SK-N-SH treated with all-trans-retinoic acid at 6 μM for 48 hours (cell line): ENCODE data around the gene IGSF8.

ENCODE experiments used
- ATAC-seq: fragments of 200-7000 bp; cut with Tn5 transposase; 3 replicates; pipeline ENCODE4 v1.9.1; 2020; ENCODE audit warnings: mild to moderate bottlenecking, moderate library complexity
- ARNTL ChIP-seq: fragments of 450-650 bp; formaldehyde crosslinking; IDR thresholded peaks from 2 replicates; pipeline ENCODE4 v1.5.0; 2020; ENCODE audit warnings: low read depth, mild to moderate bottlenecking, moderate library complexity, borderline replicate concordance
- CREB5 ChIP-seq: fragments of 250-450 bp; sonication (Bioruptor Pico); IDR thresholded peaks from 2 replicates; pipeline ENCODE4 v1.5.1; 2020; ENCODE audit warnings: low read depth, mild to moderate bottlenecking, moderate library complexity
- CSRNP3 ChIP-seq: fragments of 250-450 bp; sonication (Bioruptor Pico); IDR thresholded peaks from 2 replicates; pipeline ENCODE4 v1.5.1; 2021; ENCODE audit warnings: mild to moderate bottlenecking, moderate library complexity
- ESRRG ChIP-seq: fragments of 250-450 bp; sonication (Bioruptor Pico); IDR thresholded peaks from 2 replicates; pipeline ENCODE4 v1.6.1; 2021; ENCODE audit warnings: mild to moderate bottlenecking
- GLIS3 ChIP-seq: fragments of 250-450 bp; sonication (Bioruptor Pico); IDR thresholded peaks from 2 replicates; pipeline ENCODE4 v1.5.0; 2020; ENCODE audit warnings: mild to moderate bottlenecking, moderate library complexity
- ISL1 ChIP-seq: fragments of 250-450 bp; sonication (Bioruptor Pico); IDR thresholded peaks from 2 replicates; pipeline ENCODE4 v2.1.2; 2022; ENCODE audit warnings: mild to moderate bottlenecking, moderate library complexity
- OSR1 ChIP-seq: fragments of 250-450 bp; sonication (Bioruptor Pico); IDR thresholded peaks from 2 replicates; pipeline ENCODE4 v1.8.0; 2022; ENCODE audit warnings: moderate library complexity, mild to moderate bottlenecking, inconsistent platforms
- POU6F1 ChIP-seq: fragments of 250-450 bp; sonication (Bioruptor Pico); IDR thresholded peaks from 2 replicates; pipeline ENCODE4 v1.8.0; 2021; ENCODE audit warnings: low read depth, mild to moderate bottlenecking, moderate library complexity, borderline replicate concordance
- PPARA ChIP-seq: fragments of 250-450 bp; sonication (Bioruptor Pico); IDR thresholded peaks from 2 replicates; pipeline ENCODE4 v1.5.0; 2020; ENCODE audit warnings: mild to moderate bottlenecking, borderline replicate concordance
- RARB ChIP-seq: fragments of 250-450 bp; sonication (Bioruptor Pico); IDR thresholded peaks from 2 replicates; pipeline ENCODE4 v1.8.0; 2021; ENCODE audit warnings: mild to moderate bottlenecking, moderate library complexity
- SNAI2 ChIP-seq: fragments of 250-450 bp; sonication (Bioruptor Pico); IDR thresholded peaks from 2 replicates; pipeline ENCODE4 v1.5.0; 2020; ENCODE audit warnings: mild to moderate bottlenecking, moderate library complexity
- TCF4 ChIP-seq: fragments of 250-450 bp; sonication (Bioruptor Pico); IDR thresholded peaks from 2 replicates; pipeline ENCODE4 v1.8.0; 2021; ENCODE audit warnings: mild to moderate bottlenecking, moderate library complexity, borderline replicate concordance
- TOX ChIP-seq: fragments of 250-450 bp; sonication (Bioruptor Pico); IDR thresholded peaks from 2 replicates; pipeline ENCODE4 v1.8.0; 2021; ENCODE audit warnings: mild to moderate bottlenecking, moderate library complexity, borderline replicate concordance
- TSHZ2 ChIP-seq: fragments of 250-450 bp; sonication (Bioruptor Pico); IDR thresholded peaks from 2 replicates; pipeline ENCODE4 v1.5.0; 2020; ENCODE audit warnings: mild to moderate bottlenecking, moderate library complexity
- ZC3H10 ChIP-seq: fragments of 250-450 bp; sonication (Bioruptor Pico); IDR thresholded peaks from 2 replicates; pipeline ENCODE4 v1.5.1; 2021; ENCODE audit warnings: mild to moderate bottlenecking, moderate library complexity
- ZFP3 ChIP-seq: fragments of 250-450 bp; sonication (Bioruptor Pico); IDR thresholded peaks from 2 replicates; pipeline ENCODE4 v1.5.0; 2020; ENCODE audit warnings: mild to moderate bottlenecking, moderate library complexity
- ZFP30 ChIP-seq: fragments of 450-650 bp; formaldehyde crosslinking; IDR thresholded peaks from 2 replicates; pipeline ENCODE4 v1.5.0; 2022; ENCODE audit warnings: mild to moderate bottlenecking, moderate library complexity
- ZNF565 ChIP-seq: fragments of 450-650 bp; formaldehyde crosslinking; conservative IDR thresholded peaks from 2 replicates; pipeline ENCODE4 v1.5.0; 2020; ENCODE audit warnings: low read depth, mild to moderate bottlenecking, moderate library complexity
- ZNF70 ChIP-seq: fragments of 450-650 bp; formaldehyde crosslinking; IDR thresholded peaks from 2 replicates; pipeline ENCODE4 v1.5.0; 2020; ENCODE audit warnings: mild to moderate bottlenecking, moderate library complexity
- ZNF8 ChIP-seq: fragments of 450-650 bp; formaldehyde crosslinking; IDR thresholded peaks from 2 replicates; pipeline ENCODE4 v1.5.0; 2020; ENCODE audit warnings: mild to moderate bottlenecking, moderate library complexity

Gene IGSF8

GRCh38 chr1:160064164-160064563, 34.3 kb downstream of the IGSF8 start:
- no peak for TF ChIP-seq CREB5 (CRISPR knock-in tag)
- no peak for TF ChIP-seq TOX
- no peak for TF ChIP-seq ZC3H10 (CRISPR knock-in tag)
- TF ChIP-seq TCF4 (CRISPR knock-in tag) = no peak
- no peak for TF ChIP-seq CSRNP3
- TF ChIP-seq ZNF565 (CRISPR knock-in tag) = no peak
- TF ChIP-seq ARNTL (CRISPR knock-in tag) = no peak
- TF ChIP-seq ZNF70 (CRISPR knock-in tag) = no peak
- no peak for TF ChIP-seq ZNF8 (CRISPR knock-in tag)
- TF ChIP-seq OSR1 (CRISPR knock-in tag) = no peak
- ATAC-seq = no peak

GRCh38 chr1:160063176-160063575, 35.2 kb downstream of the IGSF8 start:
- TF ChIP-seq TOX = no peak
- no peak for TF ChIP-seq GLIS3
- no peak for TF ChIP-seq SNAI2 (CRISPR knock-in tag)
- TF ChIP-seq ZFP30 = no peak
- TF ChIP-seq TSHZ2 (CRISPR knock-in tag) = no peak
- TF ChIP-seq ARNTL (CRISPR knock-in tag) = no peak
- TF ChIP-seq RARB = no peak
- no peak for TF ChIP-seq ZNF565 (CRISPR knock-in tag)
- TF ChIP-seq ISL1 = no peak
- no peak for TF ChIP-seq OSR1 (CRISPR knock-in tag)
- TF ChIP-seq POU6F1 (CRISPR knock-in tag) = no peak
- TF ChIP-seq ESRRG (CRISPR knock-in tag) = no peak
- no peak for ATAC-seq

- TF ChIP-seq ZNF70 (CRISPR knock-in tag) = no peak
- no peak for TF ChIP-seq ESRRG (CRISPR knock-in tag)
- TF ChIP-seq TOX = no peak
- no peak for TF ChIP-seq ISL1
- no peak for TF ChIP-seq TCF4 (CRISPR knock-in tag)
- no peak for TF ChIP-seq SNAI2 (CRISPR knock-in tag)
- TF ChIP-seq ZFP30 = no peak
- TF ChIP-seq ARNTL (CRISPR knock-in tag) = no peak
- TF ChIP-seq PPARA (CRISPR knock-in tag) = no peak
- TF ChIP-seq ZC3H10 (CRISPR knock-in tag) = no peak
- no peak for TF ChIP-seq POU6F1 (CRISPR knock-in tag)
- no peak for TF ChIP-seq OSR1 (CRISPR knock-in tag)
- no peak for TF ChIP-seq ZFP3 (CRISPR knock-in tag)
- ATAC-seq = no peak
Observed at GRCh38 chr1:160062230-160062532, 36.2 kb downstream of the IGSF8 start.
